K562 (cell line): ENCODE results near the gene MYO18B. TPM values are rescaled to one million over a fixed set of nuclear protein-coding genes. Genes with fewer than 3 reads are reported as not detected.

ENCODE experiments used
- CLOCK ChIP-seq: fragments of 250-450 bp; sonication (Bioruptor Pico); IDR thresholded peaks from 2 replicates; pipeline ENCODE4 v1.4.0; 2020; ENCODE audit warnings: mild to moderate bottlenecking, moderate library complexity, borderline replicate concordance
- ZC3H8 ChIP-seq: fragments of 450-650 bp; IDR thresholded peaks from 2 replicates; pipeline ENCODE4 v1.6.1; 2017
- polyA plus RNA-seq, 8 experiments: library from polyadenylated mRNA; depleted of rRNA in 4 of 8; stranded (reverse) in 5 of 8; unstranded in 3 of 8; fragments of >200 nt; fragmentation: Nextera tagmentation in 2 of 8; fragmentation: Illumina TruSeq in 1 of 8; extraction: Ambion mirVana in 2 of 8; extraction: Trizol in 1 of 8; gene quantifications; 2 replicates each; pipeline versions ENCODE4 v1.2.1 to v1.2.3, GENCODE V29; 2011 to 2014; ENCODE audit warnings: inconsistent platforms in 1 of 8, missing spikeins in 1 of 8
- total RNA-seq, 7 experiments: library from RNA; depleted of rRNA in 6 of 7; stranded (reverse); fragments of >200 nt in 6 of 7; fragmentation: Illumina TruSeq in 2 of 7; extraction: Trizol in 2 of 7; gene quantifications; 2 replicates each; pipeline versions ENCODE4 v1.2.1 to v1.2.3, GENCODE V29; 2011 to 2021; ENCODE audit warnings: low replicate concordance in 1 of 7
- TF ChIP-seq, protein P1 (sequence below), 2 experiments: fragments of 450-650 bp; formaldehyde crosslinking in 1 of 2; IDR thresholded peaks; 2 replicates each; pipeline versions ENCODE4 v1.4.0 to v1.6.1; 2014 to 2020; ENCODE audit warnings: mild to moderate bottlenecking in 2 of 2, borderline replicate concordance in 1 of 2, low read depth in 1 of 2

Gene MYO18B
- total and polyA plus RNA-seq, 9 of the 15 experiments (the other 6 are each of a cell fraction or from before 2014, with no cell fraction given) = 0.06 to 7.0 (median 4.3) TPM

DNA sequence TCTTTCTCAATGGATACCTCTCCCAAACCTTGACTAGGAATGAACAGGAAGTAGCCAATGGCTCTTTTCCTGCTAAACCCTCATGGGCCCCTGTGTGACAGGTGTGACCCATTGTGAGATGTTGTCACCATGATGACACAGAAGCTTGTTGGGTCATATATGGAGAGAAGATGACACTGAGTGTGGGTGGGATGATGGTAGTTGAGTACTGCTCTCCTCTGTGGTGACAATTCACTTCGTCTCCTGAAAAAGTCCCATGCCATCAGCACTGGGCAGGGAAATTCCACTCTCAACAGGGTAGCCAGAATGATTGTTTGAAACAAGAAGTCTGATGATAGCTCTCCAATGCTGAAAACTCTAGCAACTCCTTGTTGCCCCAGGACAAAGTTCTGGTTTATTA, 333.3 kb downstream of the MYO18B start (continued):
- TF ChIP-seq, protein P1, sequence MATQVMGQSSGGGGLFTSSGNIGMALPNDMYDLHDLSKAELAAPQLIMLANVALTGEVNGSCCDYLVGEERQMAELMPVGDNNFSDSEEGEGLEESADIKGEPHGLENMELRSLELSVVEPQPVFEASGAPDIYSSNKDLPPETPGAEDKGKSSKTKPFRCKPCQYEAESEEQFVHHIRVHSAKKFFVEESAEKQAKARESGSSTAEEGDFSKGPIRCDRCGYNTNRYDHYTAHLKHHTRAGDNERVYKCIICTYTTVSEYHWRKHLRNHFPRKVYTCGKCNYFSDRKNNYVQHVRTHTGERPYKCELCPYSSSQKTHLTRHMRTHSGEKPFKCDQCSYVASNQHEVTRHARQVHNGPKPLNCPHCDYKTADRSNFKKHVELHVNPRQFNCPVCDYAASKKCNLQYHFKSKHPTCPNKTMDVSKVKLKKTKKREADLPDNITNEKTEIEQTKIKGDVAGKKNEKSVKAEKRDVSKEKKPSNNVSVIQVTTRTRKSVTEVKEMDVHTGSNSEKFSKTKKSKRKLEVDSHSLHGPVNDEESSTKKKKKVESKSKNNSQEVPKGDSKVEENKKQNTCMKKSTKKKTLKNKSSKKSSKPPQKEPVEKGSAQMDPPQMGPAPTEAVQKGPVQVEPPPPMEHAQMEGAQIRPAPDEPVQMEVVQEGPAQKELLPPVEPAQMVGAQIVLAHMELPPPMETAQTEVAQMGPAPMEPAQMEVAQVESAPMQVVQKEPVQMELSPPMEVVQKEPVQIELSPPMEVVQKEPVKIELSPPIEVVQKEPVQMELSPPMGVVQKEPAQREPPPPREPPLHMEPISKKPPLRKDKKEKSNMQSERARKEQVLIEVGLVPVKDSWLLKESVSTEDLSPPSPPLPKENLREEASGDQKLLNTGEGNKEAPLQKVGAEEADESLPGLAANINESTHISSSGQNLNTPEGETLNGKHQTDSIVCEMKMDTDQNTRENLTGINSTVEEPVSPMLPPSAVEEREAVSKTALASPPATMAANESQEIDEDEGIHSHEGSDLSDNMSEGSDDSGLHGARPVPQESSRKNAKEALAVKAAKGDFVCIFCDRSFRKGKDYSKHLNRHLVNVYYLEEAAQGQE (IDR thresholded peaks at IDR 0.05; ENCODE audit: borderline replicate concordance) = no peak
- TF ChIP-seq, protein P1 (CRISPR knock-in tag; IDR thresholded peaks at IDR 0.05; ENCODE audit: low read depth) = no peak
- TF ChIP-seq CLOCK = no peak
- TF ChIP-seq ZC3H8 = no peak
- TF ChIP-seq, all 486 proteins: peak for 0
